Measurements from ENCODE around the gene C5orf15. TPM values are rescaled to one million over a fixed set of nuclear protein-coding genes. Genes with fewer than 3 reads are reported as not detected.

C5orf15 gene
- total RNA-seq, 1 donor from 2014 or later: 120 TPM

DNA sequence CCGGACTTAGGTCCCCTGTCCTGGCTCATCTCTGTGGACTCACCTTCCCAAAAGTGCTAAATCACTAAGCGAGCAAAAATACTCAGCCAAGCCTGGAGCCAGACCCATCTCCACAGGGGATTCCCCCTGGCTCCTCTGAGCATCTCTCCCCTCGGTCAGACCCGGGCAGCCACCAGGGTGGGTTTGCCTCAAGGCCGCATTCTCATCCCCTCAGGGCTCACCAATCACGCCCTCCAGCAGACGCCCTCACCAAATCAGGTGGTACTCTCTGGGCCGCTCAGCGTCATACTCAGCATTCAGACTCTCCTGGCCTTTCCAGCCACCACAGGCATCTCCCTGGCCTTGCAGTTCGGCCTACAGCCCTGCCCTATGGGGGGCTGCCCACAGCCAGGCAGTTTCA lies 49.7 kb downstream of the C5orf15 start:
- H3K4me1 Mint-ChIP-seq: peaks cover 6% of the 10 kb centered on the region
- no peak overlapping the region for H3K27ac Mint-ChIP-seq
- Histone ChIP-seq H3K4me2 (no peak overlapping the region), H3K9me3 (ENCODE audit: low read depth) (no peaks in the 10 kb centered on the region), H3K27ac (no peak overlapping the region), H3F3A (ENCODE audit: low read depth) (no peaks in the 10 kb centered on the region), H3K36me3 (no peaks in the 10 kb centered on the region), H4K20me1 (ENCODE audit: low read depth) (no peaks in the 10 kb centered on the region), H3K4me1 (no peaks in the 10 kb centered on the region), H3K79me2 (ENCODE audit: low read depth) (no peaks in the 10 kb centered on the region), H3K9ac (no peak overlapping the region), H2AFZ (replicated peaks) (no peak overlapping the region), H3K27me3 (no peaks in the 10 kb centered on the region), H3K4me3 (no peak overlapping the region)
- no peaks in the 10 kb centered on the region for H3K9me3 Mint-ChIP-seq
- peaks cover 2% of the 10 kb centered on the region for H3K27me3 Mint-ChIP-seq (ENCODE audit: insufficient read depth, low read depth)
- no peak for DNase-seq (ENCODE audit: low spot score)
- H3K36me3 Mint-ChIP-seq: no peaks in the 10 kb centered on the region
- TF ChIP-seq EZH2phosphoT487 (IDR thresholded peaks at IDR 0.05): no peak
- TF ChIP-seq EZH2 (IDR thresholded peaks at IDR 0.05): no peak
- TF ChIP-seq, protein P1, sequence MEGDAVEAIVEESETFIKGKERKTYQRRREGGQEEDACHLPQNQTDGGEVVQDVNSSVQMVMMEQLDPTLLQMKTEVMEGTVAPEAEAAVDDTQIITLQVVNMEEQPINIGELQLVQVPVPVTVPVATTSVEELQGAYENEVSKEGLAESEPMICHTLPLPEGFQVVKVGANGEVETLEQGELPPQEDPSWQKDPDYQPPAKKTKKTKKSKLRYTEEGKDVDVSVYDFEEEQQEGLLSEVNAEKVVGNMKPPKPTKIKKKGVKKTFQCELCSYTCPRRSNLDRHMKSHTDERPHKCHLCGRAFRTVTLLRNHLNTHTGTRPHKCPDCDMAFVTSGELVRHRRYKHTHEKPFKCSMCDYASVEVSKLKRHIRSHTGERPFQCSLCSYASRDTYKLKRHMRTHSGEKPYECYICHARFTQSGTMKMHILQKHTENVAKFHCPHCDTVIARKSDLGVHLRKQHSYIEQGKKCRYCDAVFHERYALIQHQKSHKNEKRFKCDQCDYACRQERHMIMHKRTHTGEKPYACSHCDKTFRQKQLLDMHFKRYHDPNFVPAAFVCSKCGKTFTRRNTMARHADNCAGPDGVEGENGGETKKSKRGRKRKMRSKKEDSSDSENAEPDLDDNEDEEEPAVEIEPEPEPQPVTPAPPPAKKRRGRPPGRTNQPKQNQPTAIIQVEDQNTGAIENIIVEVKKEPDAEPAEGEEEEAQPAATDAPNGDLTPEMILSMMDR (IDR thresholded peaks at IDR 0.05): no peak
- H3K4me3 Mint-ChIP-seq: no peak overlapping the region

GRCh38 chr5:133918316-133918715 lies 50.1 kb downstream of the C5orf15 start:
- H3K36me3 ChIP-seq: no peaks in the 10 kb centered on the region
- Mint-ChIP-seq H3K4me3 (no peak overlapping the region), H3K9me3 (no peaks in the 10 kb centered on the region)

GRCh38 chr5:133917785-133918184 lies 50.6 kb downstream of the C5orf15 start:
- Mint-ChIP-seq H3K4me1 (peaks cover 6% of the 10 kb centered on the region), H3K27ac (no peak overlapping the region)

More at GRCh38 chr5:133918316-133918715, 50.1 kb downstream of the C5orf15 start:
- no peak for DNase-seq (ENCODE audit: low spot score)
- H3F3A ChIP-seq (ENCODE audit: low read depth): no peaks in the 10 kb centered on the region
- H3K27ac Mint-ChIP-seq: no peak overlapping the region
- H3K36me3 Mint-ChIP-seq: no peaks in the 10 kb centered on the region
- no peak overlapping the region for H3K4me3 ChIP-seq
- no peaks in the 10 kb centered on the region for H3K27me3 ChIP-seq
- H2AFZ ChIP-seq (replicated peaks): no peak overlapping the region
- no peak overlapping the region for H3K27ac ChIP-seq
- no peak overlapping the region for H3K4me2 ChIP-seq
- peaks cover 6% of the 10 kb centered on the region for H3K4me1 Mint-ChIP-seq
- TF ChIP-seq EZH2 (IDR thresholded peaks at IDR 0.05) (no peak), EZH2phosphoT487 (IDR thresholded peaks at IDR 0.05) (no peak)
- TF ChIP-seq, protein P1 (IDR thresholded peaks at IDR 0.05): no peak
- H3K27me3 Mint-ChIP-seq (ENCODE audit: insufficient read depth, low read depth): peaks cover 2% of the 10 kb centered on the region
- H3K9me3 ChIP-seq (ENCODE audit: low read depth): no peaks in the 10 kb centered on the region
- no peaks in the 10 kb centered on the region for H3K79me2 ChIP-seq (ENCODE audit: low read depth)
- no peak overlapping the region for H3K9ac ChIP-seq
- H3K4me1 ChIP-seq: no peaks in the 10 kb centered on the region
- no peaks in the 10 kb centered on the region for H4K20me1 ChIP-seq (ENCODE audit: low read depth)

More at GRCh38 chr5:133917785-133918184, 50.6 kb downstream of the C5orf15 start:
- Histone ChIP-seq H3K4me1 (no peaks in the 10 kb centered on the region), H3K79me2 (ENCODE audit: low read depth) (no peaks in the 10 kb centered on the region), H3K4me2 (no peak overlapping the region), H3F3A (ENCODE audit: low read depth) (no peaks in the 10 kb centered on the region), H4K20me1 (ENCODE audit: low read depth) (no peaks in the 10 kb centered on the region), H3K27me3 (no peaks in the 10 kb centered on the region), H3K9me3 (ENCODE audit: low read depth) (no peaks in the 10 kb centered on the region), H3K36me3 (no peaks in the 10 kb centered on the region), H3K9ac (no peak overlapping the region), H3K4me3 (no peak overlapping the region), H3K27ac (no peak overlapping the region), H2AFZ (replicated peaks) (no peak overlapping the region)
- DNase-seq (ENCODE audit: low spot score): no peak
- Mint-ChIP-seq H3K4me3 (no peak overlapping the region), H3K36me3 (no peaks in the 10 kb centered on the region), H3K9me3 (no peaks in the 10 kb centered on the region), H3K27me3 (ENCODE audit: insufficient read depth, low read depth) (peaks cover 2% of the 10 kb centered on the region)
- TF ChIP-seq EZH2 (IDR thresholded peaks at IDR 0.05) (no peak), EZH2phosphoT487 (IDR thresholded peaks at IDR 0.05) (no peak)
- TF ChIP-seq, protein P1 (IDR thresholded peaks at IDR 0.05): no peak
